ENCODE data around the gene COTL1. TPM values are rescaled to one million over a fixed set of nuclear protein-coding genes. Genes with fewer than 3 reads are reported as not detected.

COTL1 gene
- total and polyA plus RNA-seq, 9 of the 15 experiments (the other 6 are each of a cell fraction or from before 2014, with no cell fraction given), result 27.7 to 185 (median 72.5) TPM

DNA sequence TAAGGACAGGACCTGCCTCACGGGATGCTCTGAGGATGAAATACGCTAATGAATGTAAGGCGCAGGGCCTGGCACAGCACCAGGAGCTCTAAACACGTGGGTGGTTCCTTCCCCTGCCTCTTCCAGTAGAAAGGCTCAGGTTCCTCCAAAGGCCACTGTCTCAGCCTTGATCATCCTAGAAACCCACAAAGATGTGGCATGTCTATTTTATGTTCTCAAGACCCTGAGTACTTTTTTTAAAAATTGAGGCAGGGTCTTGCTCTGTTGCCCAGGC lies 96.4 kb downstream of the COTL1 start:
- DNase-seq (ENCODE audit: extremely low read depth in 1 of 4, low spot score in 3 of 4), result no peak

More for the DNA sequence above, 96.4 kb downstream of the COTL1 start:
- TF ChIP-seq SREBF1 (IDR thresholded peaks at IDR 0.05; ENCODE audit: borderline replicate concordance, low read depth, low read length) (no peak), ZNF76 (CRISPR knock-in tag; IDR thresholded peaks at IDR 0.05; ENCODE audit: borderline replicate concordance) (no peak), ZNF3 (CRISPR knock-in tag; IDR thresholded peaks at IDR 0.05) (no peak), CBFA2T3 (IDR thresholded peaks at IDR 0.05) (no peak), ZNF655 (CRISPR knock-in tag; IDR thresholded peaks at IDR 0.05) (no peak), PCBP2 (IDR thresholded peaks at IDR 0.05; ENCODE audit: low read depth, low read length, poor library complexity, severe bottlenecking) (no peak), HDAC8 (tag; IDR thresholded peaks at IDR 0.05) (no peak), ATF1 (CRISPR knock-in tag; IDR thresholded peaks at IDR 0.05) (no peak), ATF1 (tag; IDR thresholded peaks at IDR 0.05) (no peak), ELF1 (tag; IDR thresholded peaks at IDR 0.05) (no peak), EP300 (IDR thresholded peaks at IDR 0.05; ENCODE audit: low read length) (no peak)
- TF ChIP-seq, protein P1, sequence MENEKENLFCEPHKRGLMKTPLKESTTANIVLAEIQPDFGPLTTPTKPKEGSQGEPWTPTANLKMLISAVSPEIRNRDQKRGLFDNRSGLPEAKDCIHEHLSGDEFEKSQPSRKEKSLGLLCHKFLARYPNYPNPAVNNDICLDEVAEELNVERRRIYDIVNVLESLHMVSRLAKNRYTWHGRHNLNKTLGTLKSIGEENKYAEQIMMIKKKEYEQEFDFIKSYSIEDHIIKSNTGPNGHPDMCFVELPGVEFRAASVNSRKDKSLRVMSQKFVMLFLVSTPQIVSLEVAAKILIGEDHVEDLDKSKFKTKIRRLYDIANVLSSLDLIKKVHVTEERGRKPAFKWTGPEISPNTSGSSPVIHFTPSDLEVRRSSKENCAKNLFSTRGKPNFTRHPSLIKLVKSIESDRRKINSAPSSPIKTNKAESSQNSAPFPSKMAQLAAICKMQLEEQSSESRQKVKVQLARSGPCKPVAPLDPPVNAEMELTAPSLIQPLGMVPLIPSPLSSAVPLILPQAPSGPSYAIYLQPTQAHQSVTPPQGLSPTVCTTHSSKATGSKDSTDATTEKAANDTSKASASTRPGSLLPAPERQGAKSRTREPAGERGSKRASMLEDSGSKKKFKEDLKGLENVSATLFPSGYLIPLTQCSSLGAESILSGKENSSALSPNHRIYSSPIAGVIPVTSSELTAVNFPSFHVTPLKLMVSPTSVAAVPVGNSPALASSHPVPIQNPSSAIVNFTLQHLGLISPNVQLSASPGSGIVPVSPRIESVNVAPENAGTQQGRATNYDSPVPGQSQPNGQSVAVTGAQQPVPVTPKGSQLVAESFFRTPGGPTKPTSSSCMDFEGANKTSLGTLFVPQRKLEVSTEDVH (IDR thresholded peaks at IDR 0.05; ENCODE audit: low read depth, partially characterized antibody), result no peak
- H3K4me3 ChIP-seq, result no peak overlapping the region
- intact Hi-C loops (cut with micrococcal nuclease), result no loop called here
- no TSS peak for BruUV-seq (replicated peaks)
- 33% methylated on average over 4 of the region's 4 CpGs for WGBS (ENCODE audit: insufficient coverage, low coverage, missing lambda C conversion rate)
- H4K20me1 ChIP-seq (replicated peaks; ENCODE audit: control insufficient read depth, insufficient read depth, low read length), result no peaks in the 10 kb centered on the region
- no peaks in the 10 kb centered on the region for H3K79me2 ChIP-seq (ENCODE audit: control insufficient read depth, insufficient read depth, low read length)
- H3K27ac ChIP-seq (ENCODE audit: extremely low read depth, low read depth, low read length), result no peak overlapping the region
- H2AFZ ChIP-seq (ENCODE audit: low read depth, low read length), result no peak overlapping the region
- H3K9me3 ChIP-seq (replicated peaks; ENCODE audit: control insufficient read depth, insufficient read depth, low read depth, low read length), result no peaks in the 10 kb centered on the region
- FAIRE-seq, result no peak
- H3K36me3 ChIP-seq (ENCODE audit: control insufficient read depth, insufficient read depth, low read length), result no peaks in the 10 kb centered on the region
- ChIA-PET CTCF (ENCODE audit: low intra/inter-chr PET ratio) (interaction anchor here (0.7 kb wide), 1 partner anchor 97 kb away, joined by 3 read pairs; the partner anchor contains the start of gene COTL1), POLR2A (interaction anchor here (0.7 to 2.0 kb wide), 3 partner anchors 16 to 132 kb away, joined by 3 to 6 read pairs (median 3); no protein-coding TSS in a partner anchor)
- in situ Hi-C loops (cut with MboI), result no loop called here
- H3K4me2 ChIP-seq (ENCODE audit: insufficient read depth, low read length), result no peak overlapping the region
- peaks cover 2 to 16% of the 10 kb centered on the region in 2 experiments; a peak in 3 of 5 replicates for H3K27me3 ChIP-seq (ENCODE audit: control insufficient read depth in 2 of 2, insufficient read depth in 2 of 2, low read length in 2 of 2)
- H3K9me1 ChIP-seq (ENCODE audit: control insufficient read depth, insufficient read depth, low read length), result no peaks in the 10 kb centered on the region
- no peak overlapping the region; a peak in 1 of 4 replicates for H3K9ac ChIP-seq (ENCODE audit: insufficient read depth in 1 of 2, low read depth in 2 of 2, low read length in 2 of 2)
- no peak for ATAC-seq
- peaks cover 0 to 17% of the 10 kb centered on the region in 2 experiments; a peak in 3 of 5 replicates for H3K4me1 ChIP-seq (replicated peaks in 1 of 2; ENCODE audit: control insufficient read depth in 2 of 2, insufficient read depth in 2 of 2, low read length in 2 of 2)

Data from K562 (cell line).